ENCODE results near the gene SLC2A11.

The SLC2A11 gene

GRCh38 chr22:23857606-23858483 is at the start of gene SLC2A11:
Gene SLC2A11, plus strand, starts transcription at chr22:23857875. Its CDS starts 125 bp downstream, at chr22:23858000.
- Histone ChIP-seq H3K4me1 (ENCODE audit: control insufficient read depth, insufficient read depth, low read length) (peaks cover 9% of the 10 kb centered on the region), H3K36me3 (ENCODE audit: control insufficient read depth, insufficient read depth, low read length) (no peaks in the 10 kb centered on the region), H3K27me3 (ENCODE audit: control insufficient read depth, insufficient read depth, low read length) (no peaks in the 10 kb centered on the region), H3K9me3 (ENCODE audit: control insufficient read depth, insufficient read depth, low read length) (no peaks in the 10 kb centered on the region), H3K9ac (ENCODE audit: low read depth, low read length) (peak within 1 kb of the TSS; percentile 90), H3K4me3 (ENCODE audit: low read depth, low read length) (peak within 1 kb of the TSS; percentile 91)

- H3K36me3 ChIP-seq (ENCODE audit: control insufficient read depth, insufficient read depth, low read length), result peaks cover 18% of the 10 kb centered on the region
- no peaks in the 10 kb centered on the region for H3K4me1 ChIP-seq (ENCODE audit: control insufficient read depth, insufficient read depth, low read length)
These were observed 45.3 kb upstream of the SLC2A11 start for GRCh38 chr22:23812378-23812777.

GRCh38 chr22:23815541-23816155 is 42.0 kb upstream of the SLC2A11 start:
- Histone ChIP-seq H3K36me3 (ENCODE audit: control insufficient read depth, insufficient read depth, low read length) (peaks cover 22% of the 10 kb centered on the region), H3K4me1 (ENCODE audit: control insufficient read depth, insufficient read depth, low read length) (no peaks in the 10 kb centered on the region)

More at GRCh38 chr22:23812378-23812777, 45.3 kb upstream of the SLC2A11 start:
- Histone ChIP-seq H3K9me3 (ENCODE audit: control insufficient read depth, insufficient read depth, low read length) (no peaks in the 10 kb centered on the region), H3K9ac (ENCODE audit: low read depth, low read length) (no peak overlapping the region), H3K4me3 (ENCODE audit: low read depth, low read length) (no peak overlapping the region), H3K27me3 (ENCODE audit: control insufficient read depth, insufficient read depth, low read length) (no peaks in the 10 kb centered on the region)

GRCh38 chr22:23816156-23816976 is 41.3 kb upstream of the SLC2A11 start:
- H3K9me3 ChIP-seq (ENCODE audit: control insufficient read depth, insufficient read depth, low read length), result no peaks in the 10 kb centered on the region
- no peaks in the 10 kb centered on the region for H3K27me3 ChIP-seq (ENCODE audit: control insufficient read depth, insufficient read depth, low read length)
- H3K4me3 ChIP-seq (ENCODE audit: low read depth, low read length), result no peak overlapping the region
- peaks cover 29% of the 10 kb centered on the region for H3K36me3 ChIP-seq (ENCODE audit: control insufficient read depth, insufficient read depth, low read length)
- H3K9ac ChIP-seq (ENCODE audit: low read depth, low read length), result no peak overlapping the region
- H3K4me1 ChIP-seq (ENCODE audit: control insufficient read depth, insufficient read depth, low read length), result no peaks in the 10 kb centered on the region

More at GRCh38 chr22:23815541-23816155, 42.0 kb upstream of the SLC2A11 start:
- no peak overlapping the region for H3K4me3 ChIP-seq (ENCODE audit: low read depth, low read length)
- no peak overlapping the region for H3K9ac ChIP-seq (ENCODE audit: low read depth, low read length)
- H3K27me3 ChIP-seq (ENCODE audit: control insufficient read depth, insufficient read depth, low read length), result no peaks in the 10 kb centered on the region
- H3K9me3 ChIP-seq (ENCODE audit: control insufficient read depth, insufficient read depth, low read length), result no peaks in the 10 kb centered on the region

GRCh38 chr22:23817146-23817545 is 40.5 kb upstream of the SLC2A11 start:
- Histone ChIP-seq H3K9me3 (ENCODE audit: control insufficient read depth, insufficient read depth, low read length) (no peaks in the 10 kb centered on the region), H3K27me3 (ENCODE audit: control insufficient read depth, insufficient read depth, low read length) (no peaks in the 10 kb centered on the region), H3K36me3 (ENCODE audit: control insufficient read depth, insufficient read depth, low read length) (peaks cover 29% of the 10 kb centered on the region), H3K4me1 (ENCODE audit: control insufficient read depth, insufficient read depth, low read length) (no peaks in the 10 kb centered on the region), H3K4me3 (ENCODE audit: low read depth, low read length) (no peak overlapping the region), H3K9ac (ENCODE audit: low read depth, low read length) (no peak overlapping the region)

GRCh38 chr22:23818541-23818940 is 39.1 kb upstream of the SLC2A11 start:
- no peak overlapping the region for H3K4me3 ChIP-seq (ENCODE audit: low read depth, low read length)
- no peak overlapping the region for H3K9ac ChIP-seq (ENCODE audit: low read depth, low read length)
- no peaks in the 10 kb centered on the region for H3K9me3 ChIP-seq (ENCODE audit: control insufficient read depth, insufficient read depth, low read length)
- no peaks in the 10 kb centered on the region for H3K27me3 ChIP-seq (ENCODE audit: control insufficient read depth, insufficient read depth, low read length)
- H3K4me1 ChIP-seq (ENCODE audit: control insufficient read depth, insufficient read depth, low read length), result no peaks in the 10 kb centered on the region
- peaks cover 32% of the 10 kb centered on the region for H3K36me3 ChIP-seq (ENCODE audit: control insufficient read depth, insufficient read depth, low read length)

- Histone ChIP-seq H3K9me3 (ENCODE audit: control insufficient read depth, insufficient read depth, low read length) (no peaks in the 10 kb centered on the region), H3K36me3 (ENCODE audit: control insufficient read depth, insufficient read depth, low read length) (peaks cover 48% of the 10 kb centered on the region), H3K4me1 (ENCODE audit: control insufficient read depth, insufficient read depth, low read length) (no peaks in the 10 kb centered on the region), H3K27me3 (ENCODE audit: control insufficient read depth, insufficient read depth, low read length) (no peaks in the 10 kb centered on the region), H3K9ac (ENCODE audit: low read depth, low read length) (no peak overlapping the region), H3K4me3 (ENCODE audit: low read depth, low read length) (no peak overlapping the region)
These were observed 36.9 kb upstream of the SLC2A11 start for GRCh38 chr22:23820748-23821211.

GRCh38 chr22:23822101-23822671 is 35.5 kb upstream of the SLC2A11 start:
- H3K36me3 ChIP-seq (ENCODE audit: control insufficient read depth, insufficient read depth, low read length), result peaks cover 45% of the 10 kb centered on the region
- no peaks in the 10 kb centered on the region for H3K4me1 ChIP-seq (ENCODE audit: control insufficient read depth, insufficient read depth, low read length)
- H3K4me3 ChIP-seq (ENCODE audit: low read depth, low read length), result no peak overlapping the region
- H3K27me3 ChIP-seq (ENCODE audit: control insufficient read depth, insufficient read depth, low read length), result no peaks in the 10 kb centered on the region
- H3K9me3 ChIP-seq (ENCODE audit: control insufficient read depth, insufficient read depth, low read length), result no peaks in the 10 kb centered on the region
- no peak overlapping the region for H3K9ac ChIP-seq (ENCODE audit: low read depth, low read length)

GRCh38 chr22:23823331-23823791 is 34.3 kb upstream of the SLC2A11 start:
- Histone ChIP-seq H3K9ac (ENCODE audit: low read depth, low read length) (no peak overlapping the region), H3K27me3 (ENCODE audit: control insufficient read depth, insufficient read depth, low read length) (no peaks in the 10 kb centered on the region), H3K9me3 (ENCODE audit: control insufficient read depth, insufficient read depth, low read length) (no peaks in the 10 kb centered on the region), H3K4me3 (ENCODE audit: low read depth, low read length) (no peak overlapping the region), H3K36me3 (ENCODE audit: control insufficient read depth, insufficient read depth, low read length) (peaks cover 45% of the 10 kb centered on the region), H3K4me1 (ENCODE audit: control insufficient read depth, insufficient read depth, low read length) (no peaks in the 10 kb centered on the region)

GRCh38 chr22:23824476-23825245 is 33.0 kb upstream of the SLC2A11 start:
- Histone ChIP-seq H3K9ac (ENCODE audit: low read depth, low read length) (no peak overlapping the region), H3K4me3 (ENCODE audit: low read depth, low read length) (no peak overlapping the region), H3K4me1 (ENCODE audit: control insufficient read depth, insufficient read depth, low read length) (no peaks in the 10 kb centered on the region), H3K36me3 (ENCODE audit: control insufficient read depth, insufficient read depth, low read length) (peaks cover 54% of the 10 kb centered on the region), H3K9me3 (ENCODE audit: control insufficient read depth, insufficient read depth, low read length) (no peaks in the 10 kb centered on the region), H3K27me3 (ENCODE audit: control insufficient read depth, insufficient read depth, low read length) (no peaks in the 10 kb centered on the region)
